ENCODE data around the gene DAB1.

GRCh38 chr1:57112148-57112547 is 311.7 kb downstream of the DAB1 start:
- TF ChIP-seq CTCF (IDR thresholded peaks at IDR 0.05; ENCODE audit: insufficient read depth, low read depth, low read length) (no peak), EZH2 (IDR thresholded peaks at IDR 0.05; ENCODE audit: insufficient read depth, low read length) (no peak)

Measured in astrocyte (in vitro differentiated cells and primary cell).